NT2/D1 (cell line): ENCODE measurements around the gene SLC25A2.

Experiments used
- SUZ12 ChIP-seq: IDR thresholded peaks from 2 replicates; pipeline ENCODE4 v1.6.1; 2011; ENCODE audit not compliant: insufficient read length, insufficient read depth; ENCODE audit errors: extremely low read depth
- YY1 ChIP-seq: IDR thresholded peaks from 2 replicates; pipeline ENCODE4 v1.6.1; 2011; ENCODE audit not compliant: insufficient read length, insufficient read depth

DNA sequence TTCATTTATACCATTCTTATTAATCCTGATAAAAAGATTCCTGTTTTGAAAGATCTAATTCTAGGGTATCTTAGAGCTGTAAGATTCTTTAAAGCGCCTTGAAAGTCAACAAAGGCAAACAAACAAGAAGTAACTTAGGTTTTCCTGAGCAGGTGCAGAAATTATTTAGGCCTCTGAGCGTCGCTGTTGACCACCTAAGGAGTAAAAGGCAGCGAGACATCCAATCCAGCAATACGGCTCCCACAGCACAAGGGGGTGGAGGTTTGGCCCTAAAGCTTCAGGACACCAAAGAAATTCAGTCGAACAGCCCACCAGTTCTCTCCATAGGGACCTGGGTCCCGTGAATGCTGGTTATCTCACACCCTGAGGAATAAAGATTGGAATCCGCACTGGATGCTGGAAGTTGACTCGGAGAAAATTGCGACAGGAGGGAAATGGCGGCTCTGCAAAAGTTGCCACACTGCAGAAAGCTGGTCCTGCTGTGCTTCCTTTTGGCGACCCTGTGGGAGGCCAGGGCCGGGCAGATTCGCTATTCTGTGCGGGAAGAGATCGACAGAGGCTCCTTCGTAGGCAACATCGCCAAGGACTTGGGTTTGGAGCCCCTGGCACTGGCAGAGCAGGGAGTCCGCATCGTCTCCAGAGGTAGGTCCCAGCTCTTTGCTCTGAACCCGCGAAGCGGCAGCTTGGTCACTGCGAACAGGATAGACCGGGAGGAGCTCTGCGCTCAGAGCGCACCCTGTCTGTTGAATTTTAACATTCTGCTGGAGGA lies 34.9 kb upstream of the SLC25A2 start, which contains the start of gene PCDHGA2:
- TF ChIP-seq YY1 (no peak), SUZ12 (no peak)
